Activated CD8-positive, alpha-beta memory T cell treated with anti-CD3 and anti-CD28 coated beads, Interleukin-2, amount 10 ng/mL, durations not matched to agents 7 days and 5 days (primary cell): ENCODE results near the gene AOPEP. TPM values are rescaled to one million over a fixed set of nuclear protein-coding genes. Genes with fewer than 3 reads are reported as not detected.
"Not testable (repeated sequence)": the region's sequence is repeated elsewhere in the genome, so short reads cannot be mapped to it uniquely, and the experiment has no call there.

Experiments used
- ATAC-seq: fragments of 150-1000 bp; cut with Tn5 transposase; one replicate; pipeline ENCODE4 v1.10.0; 2021; ENCODE audit warnings: moderate library complexity
- CTCF ChIA-PET: fragments of 350-600 bp; sonication (Branson Sonifier 250); formaldehyde crosslinking; loops from one replicate; lab custom pipeline; 2021; ENCODE audit warnings: antibody characterized with exemption; lab: Charles Lee
- DNase-seq: peaks from one replicate; pipeline ENCODE4 v3.0.0-alpha.2; 2020
- H3K27ac Mint-ChIP-seq: one replicate; pipeline ENCODE4 v1.8.0; 2021; ENCODE audit warnings: mild to moderate bottlenecking, mixed read lengths
- H3K27me3 Mint-ChIP-seq: one replicate; pipeline ENCODE4 v1.8.0; 2021; ENCODE audit warnings: mixed read lengths
- H3K36me3 Mint-ChIP-seq: one replicate; pipeline ENCODE4 v1.8.0; 2021; ENCODE audit warnings: mild to moderate bottlenecking, mixed read lengths
- H3K4me1 Mint-ChIP-seq: one replicate; pipeline ENCODE4 v1.8.0; 2021; ENCODE audit warnings: mixed read lengths
- H3K4me3 Mint-ChIP-seq: one replicate; pipeline ENCODE4 v1.8.0; 2021; ENCODE audit warnings: mild to moderate bottlenecking, moderate library complexity, mixed read lengths
- H3K9me3 Mint-ChIP-seq: one replicate; pipeline ENCODE4 v1.8.0; 2022; ENCODE audit warnings: low read depth, mixed read lengths
- total RNA-seq, 2 experiments: library from RNA; stranded (reverse); gene quantifications; one replicate each; pipeline ENCODE4 v1.2.3, GENCODE V29; 2021

The AOPEP gene
- total RNA-seq, 2 experiments from 2014 or later = 9.8 to 13.7 TPM

DNA sequence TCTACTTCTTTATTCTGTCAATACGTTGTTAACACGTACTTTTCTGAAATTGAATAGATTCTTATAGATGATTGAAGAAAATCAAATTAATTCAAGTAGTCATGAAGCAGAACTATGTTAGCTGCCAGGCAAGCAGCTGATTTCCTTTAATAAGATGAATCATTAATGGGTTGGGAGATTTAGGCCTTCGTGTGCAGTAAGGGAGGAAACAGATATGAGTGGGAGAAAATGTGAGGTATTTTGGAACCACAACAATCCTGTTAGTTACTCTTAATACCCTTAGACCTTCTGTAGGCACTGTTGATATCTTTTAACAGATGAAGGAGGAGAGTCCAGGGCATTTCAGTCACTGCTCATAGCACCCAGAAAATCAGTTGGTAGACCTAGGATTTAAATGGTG lies 121.0 kb downstream of the AOPEP start:
- ATAC-seq = no peak
- Mint-ChIP-seq H3K27me3 (no peaks in the 10 kb centered on the region), H3K4me3 (no peak overlapping the region), H3K36me3 (peaks cover 6% of the 10 kb centered on the region), H3K4me1 (peaks cover 15% of the 10 kb centered on the region), H3K9me3 (no peaks in the 10 kb centered on the region), H3K27ac (no peak overlapping the region)
- DNase-seq = no peak
- CTCF ChIA-PET = no interaction called here

GRCh38 chr9:94848791-94849190 lies 122.3 kb downstream of the AOPEP start:
- not testable (repeated sequence) for H3K36me3 Mint-ChIP-seq, DNase-seq, H3K4me1 Mint-ChIP-seq, H3K4me3 Mint-ChIP-seq, H3K27ac Mint-ChIP-seq, H3K9me3 Mint-ChIP-seq, ATAC-seq, H3K27me3 Mint-ChIP-seq
- CTCF ChIA-PET = interaction anchor here (0.8 kb wide), 1 partner anchor 12 kb away, joined by 3 read pairs; no protein-coding TSS in a partner anchor

DNA sequence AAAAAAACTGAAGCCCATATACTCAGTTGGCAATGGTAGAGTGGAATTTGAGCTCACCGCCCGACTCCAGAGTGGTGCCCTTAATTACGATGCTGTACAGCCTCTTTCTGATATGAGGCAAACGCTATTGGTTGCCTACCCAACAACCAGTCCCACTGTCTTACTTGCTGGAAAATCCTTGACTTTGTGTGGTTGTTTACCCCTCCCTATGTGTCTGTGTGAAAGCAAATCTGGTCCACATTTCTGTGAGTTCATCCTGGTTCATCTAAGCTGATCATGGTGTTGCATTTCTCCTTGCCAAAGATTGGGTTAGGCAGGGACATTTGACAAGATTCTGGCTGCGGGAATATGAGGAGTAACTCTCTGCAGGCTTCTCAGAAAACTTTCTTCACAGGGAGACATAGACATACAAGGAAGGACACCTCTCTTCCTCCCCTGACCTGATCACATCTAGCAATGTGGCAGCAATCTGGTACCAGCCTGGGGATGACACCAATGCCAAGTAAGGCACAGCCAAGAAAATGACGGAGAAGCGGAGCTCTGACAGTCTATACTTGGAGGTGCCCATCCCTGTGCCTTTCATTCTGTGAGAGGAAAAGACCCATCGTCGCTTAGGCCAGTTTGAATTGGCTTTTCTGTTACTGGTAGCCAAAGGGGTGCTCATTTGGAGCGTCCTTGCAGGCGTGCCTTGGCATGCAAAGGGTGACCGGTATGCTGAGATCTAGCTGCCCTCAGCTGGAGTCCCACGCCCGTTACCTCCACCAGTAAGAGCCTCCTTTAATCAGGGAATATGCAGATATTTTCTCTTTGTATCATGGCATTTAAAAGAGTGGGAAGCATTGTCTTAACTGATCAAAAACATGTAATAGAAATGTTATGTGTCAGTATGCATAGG lies 124.3 kb downstream of the AOPEP start:
- H3K27ac Mint-ChIP-seq = no peak overlapping the region
- H3K36me3 Mint-ChIP-seq = peaks cover 3% of the 10 kb centered on the region
- H3K27me3 Mint-ChIP-seq = no peaks in the 10 kb centered on the region
- no peaks in the 10 kb centered on the region for H3K9me3 Mint-ChIP-seq
- no peak overlapping the region for H3K4me3 Mint-ChIP-seq
- H3K4me1 Mint-ChIP-seq = peaks cover 9% of the 10 kb centered on the region
- CTCF ChIA-PET = interaction anchor here (0.6 kb wide), 1 partner anchor 597 kb away, joined by 3 read pairs; no protein-coding TSS in a partner anchor
- ATAC-seq (no peak), DNase-seq (no peak)

GRCh38 chr9:94851467-94851866 lies 125.0 kb downstream of the AOPEP start:
- no peak overlapping the region for H3K27ac Mint-ChIP-seq
- no peak for ATAC-seq
- no peaks in the 10 kb centered on the region for H3K9me3 Mint-ChIP-seq
- DNase-seq = no peak
- CTCF ChIA-PET = no interaction called here
- H3K36me3 Mint-ChIP-seq = no peaks in the 10 kb centered on the region
- no peak overlapping the region for H3K4me3 Mint-ChIP-seq
- no peaks in the 10 kb centered on the region for H3K27me3 Mint-ChIP-seq
- H3K4me1 Mint-ChIP-seq = peaks cover 9% of the 10 kb centered on the region

- DNase-seq (no peak), ATAC-seq (no peak)
- Mint-ChIP-seq H3K27me3 (no peaks in the 10 kb centered on the region), H3K36me3 (no peaks in the 10 kb centered on the region), H3K4me1 (peaks cover 5% of the 10 kb centered on the region), H3K4me3 (no peak overlapping the region), H3K27ac (no peak overlapping the region), H3K9me3 (no peaks in the 10 kb centered on the region)
- CTCF ChIA-PET = no interaction called here
These were observed 125.4 kb downstream of the AOPEP start for GRCh38 chr9:94851892-94852291.

GRCh38 chr9:94852373-94852772 lies 125.9 kb downstream of the AOPEP start:
- CTCF ChIA-PET = no interaction called here
- Mint-ChIP-seq H3K4me1 (peaks cover 1% of the 10 kb centered on the region), H3K9me3 (no peaks in the 10 kb centered on the region), H3K27ac (no peak overlapping the region), H3K36me3 (no peaks in the 10 kb centered on the region), H3K27me3 (no peaks in the 10 kb centered on the region), H3K4me3 (no peak overlapping the region)
- ATAC-seq = no peak
- DNase-seq = no peak

DNA sequence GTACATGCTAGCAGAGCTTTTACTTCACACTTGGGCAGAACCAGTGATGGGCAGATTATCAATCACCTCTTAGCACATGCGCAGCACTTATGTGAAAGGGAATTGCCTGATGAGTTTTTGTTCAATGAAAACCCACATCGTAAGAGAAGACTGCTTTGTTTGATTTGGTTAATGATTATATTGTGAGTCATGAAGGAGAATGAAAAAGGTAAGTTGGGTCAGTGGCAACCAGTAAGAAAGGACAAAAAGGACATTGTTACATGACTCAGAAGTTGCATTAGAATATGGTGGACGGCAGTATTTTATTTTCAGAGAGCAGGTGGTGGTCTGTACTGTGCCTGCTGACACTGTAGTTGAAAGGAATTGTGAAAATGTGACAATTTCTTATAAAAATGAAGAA lies 127.4 kb downstream of the AOPEP start:
- no peaks in the 10 kb centered on the region for H3K9me3 Mint-ChIP-seq
- H3K27ac Mint-ChIP-seq = no peak overlapping the region
- no peak for DNase-seq
- H3K4me1 Mint-ChIP-seq = no peaks in the 10 kb centered on the region
- ATAC-seq = no peak
- no peak overlapping the region for H3K4me3 Mint-ChIP-seq
- CTCF ChIA-PET = no interaction called here
- H3K36me3 Mint-ChIP-seq = peaks cover 1% of the 10 kb centered on the region
- no peaks in the 10 kb centered on the region for H3K27me3 Mint-ChIP-seq

- no peak overlapping the region for H3K27ac Mint-ChIP-seq
- peaks cover 4% of the 10 kb centered on the region for H3K36me3 Mint-ChIP-seq
- CTCF ChIA-PET = interaction anchor here (2.0 kb wide), 1 partner anchor 10 kb away, joined by 4 read pairs; no protein-coding TSS in a partner anchor
- no peak overlapping the region for H3K4me3 Mint-ChIP-seq
- H3K4me1 Mint-ChIP-seq = peaks cover 14% of the 10 kb centered on the region
- no peaks in the 10 kb centered on the region for H3K9me3 Mint-ChIP-seq
- no peaks in the 10 kb centered on the region for H3K27me3 Mint-ChIP-seq
- no peak for DNase-seq
- no peak for ATAC-seq
These were observed 129.4 kb downstream of the AOPEP start for GRCh38 chr9:94855903-94856302.

DNA sequence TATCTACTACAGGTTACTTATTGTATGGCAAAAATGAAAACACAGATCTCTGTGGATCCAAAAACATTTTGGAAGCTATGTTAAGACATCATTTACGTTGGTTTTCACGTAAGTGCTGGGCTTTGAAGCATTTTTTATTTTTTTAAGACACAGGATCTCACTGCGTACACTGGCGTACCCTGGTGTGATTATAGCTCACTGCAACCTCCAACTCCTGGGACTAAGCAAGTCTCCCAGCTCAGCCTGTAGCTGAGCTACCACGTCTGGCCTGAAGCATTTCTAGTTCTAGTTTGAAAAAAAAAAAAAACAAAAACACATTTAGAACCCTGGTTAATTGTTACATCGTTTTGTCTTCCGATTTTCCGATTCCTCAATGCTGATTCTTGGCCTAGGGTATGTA lies 131.3 kb downstream of the AOPEP start:
- CTCF ChIA-PET = interaction anchor here (1.6 to 2.0 kb wide), 3 partner anchors 11 to 19 kb away, joined by 3 to 5 read pairs (median 4); no protein-coding TSS in a partner anchor
- H3K9me3 Mint-ChIP-seq = no peaks in the 10 kb centered on the region
- ATAC-seq = no peak

DNA sequence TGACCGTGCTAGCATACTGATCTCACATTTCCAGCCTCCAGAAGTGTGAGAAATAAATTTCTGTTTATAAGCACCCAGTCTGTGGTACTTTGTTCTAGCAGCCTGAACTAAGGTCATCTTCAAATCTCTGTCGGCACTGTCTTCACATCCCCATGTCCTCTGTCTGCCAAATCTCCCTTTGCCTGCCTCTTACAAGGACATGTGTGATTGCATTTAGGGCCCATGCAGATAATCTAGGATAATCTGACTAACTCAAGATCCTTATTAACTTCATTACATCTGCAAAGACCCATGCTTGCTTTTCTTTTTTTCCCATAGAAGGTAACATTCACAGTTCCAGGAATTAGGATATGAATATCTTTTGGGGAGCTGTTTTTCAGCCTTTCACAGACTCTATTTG lies 132.7 kb downstream of the AOPEP start:
- peaks cover 3% of the 10 kb centered on the region for H3K27me3 Mint-ChIP-seq
- H3K27ac Mint-ChIP-seq = no peak overlapping the region
- H3K4me3 Mint-ChIP-seq = no peak overlapping the region
- peaks cover 4% of the 10 kb centered on the region for H3K36me3 Mint-ChIP-seq
- no peak for ATAC-seq
- DNase-seq = no peak
- H3K4me1 Mint-ChIP-seq = peaks cover 39% of the 10 kb centered on the region
- CTCF ChIA-PET = no interaction called here
- H3K9me3 Mint-ChIP-seq = no peaks in the 10 kb centered on the region

More for the DNA sequence above, 131.3 kb downstream of the AOPEP start:
- Mint-ChIP-seq H3K27ac (no peak overlapping the region), H3K4me3 (no peak overlapping the region), H3K36me3 (peaks cover 4% of the 10 kb centered on the region), H3K4me1 (peaks cover 31% of the 10 kb centered on the region), H3K27me3 (no peaks in the 10 kb centered on the region)
- no peak for DNase-seq

DNA sequence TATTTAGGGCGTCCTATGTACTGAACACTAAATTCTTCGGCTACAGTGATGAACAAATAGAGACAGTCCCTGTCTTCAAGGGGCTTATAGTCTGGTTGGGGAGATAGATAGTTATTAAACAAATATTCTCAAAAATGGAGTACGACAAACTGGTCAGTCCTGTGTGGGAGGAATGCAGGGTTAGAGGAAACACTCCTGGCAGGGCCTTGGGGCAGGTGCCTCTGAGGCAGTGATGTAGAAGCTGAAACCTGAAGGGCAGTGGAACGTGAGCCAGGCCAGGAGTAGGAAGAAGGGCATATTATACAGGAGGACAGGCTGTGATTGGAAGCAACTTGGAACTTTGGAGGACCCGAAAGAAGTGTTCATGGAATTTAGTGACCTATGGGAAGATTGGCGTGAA lies 133.4 kb downstream of the AOPEP start:
- CTCF ChIA-PET = interaction anchor here (1.4 kb wide), 1 partner anchor 58 kb away, joined by 8 read pairs; no protein-coding TSS in a partner anchor
- no peak for ATAC-seq

GRCh38 chr9:94860678-94861588 lies 134.4 kb downstream of the AOPEP start:
- Mint-ChIP-seq H3K27ac (peak overlapping the region; percentile 92), H3K4me3 (peak overlapping the region; percentile 51), H3K27me3 (peaks cover 4% of the 10 kb centered on the region), H3K4me1 (peaks cover 40% of the 10 kb centered on the region), H3K9me3 (no peaks in the 10 kb centered on the region), H3K36me3 (peaks cover 4% of the 10 kb centered on the region)
- CTCF ChIA-PET = interaction anchor here (0.7 to 1.5 kb wide), 6 partner anchors 10 to 270 kb away, joined by 3 to 8 read pairs (median 4); no protein-coding TSS in a partner anchor
- peak; percentile 93 for DNase-seq
- ATAC-seq = peak; percentile 94

More for the DNA sequence above, 133.4 kb downstream of the AOPEP start:
- Mint-ChIP-seq H3K4me3 (no peak overlapping the region), H3K9me3 (no peaks in the 10 kb centered on the region), H3K4me1 (peaks cover 40% of the 10 kb centered on the region), H3K36me3 (peaks cover 4% of the 10 kb centered on the region), H3K27ac (peak overlapping the region; percentile 92), H3K27me3 (peaks cover 4% of the 10 kb centered on the region)
- DNase-seq = no peak
